Embryonic facial prominence (tissue), 1 donor: ENCODE results near the gene RFTN1.

Experiments
- DNase-seq: peaks from one replicate; pipeline ENCODE4 v3.0.0-alpha.2; 2016; ENCODE audit errors: extremely low spot score

RFTN1 gene

GRCh38 chr3:16487511-16488175, 25.9 kb downstream of the RFTN1 start:
- no peak for DNase-seq

- DNase-seq, result no peak
These were observed 26.5 kb downstream of the RFTN1 start for GRCh38 chr3:16486951-16487480.

GRCh38 chr3:16486201-16486600, 27.3 kb downstream of the RFTN1 start:
- no peak for DNase-seq

- no peak for DNase-seq
These were observed 28.0 kb downstream of the RFTN1 start for GRCh38 chr3:16485395-16485992.

GRCh38 chr3:16484984-16485383, 28.5 kb downstream of the RFTN1 start:
- no peak for DNase-seq

GRCh38 chr3:16484216-16484615, 29.3 kb downstream of the RFTN1 start:
- no peak for DNase-seq

- DNase-seq, result no peak
These were observed 30.5 kb downstream of the RFTN1 start for GRCh38 chr3:16482770-16483531.

GRCh38 chr3:16482194-16482769, 31.2 kb downstream of the RFTN1 start:
- no peak for DNase-seq

GRCh38 chr3:16481546-16481897, 32.0 kb downstream of the RFTN1 start:
- no peak for DNase-seq

- no peak for DNase-seq
These were observed 32.5 kb downstream of the RFTN1 start for GRCh38 chr3:16480861-16481545.

GRCh38 chr3:16478516-16478915, 35.0 kb downstream of the RFTN1 start:
- no peak for DNase-seq

- no peak for DNase-seq
These were observed 36.0 kb downstream of the RFTN1 start for GRCh38 chr3:16477521-16477920.

GRCh38 chr3:16477056-16477455, 36.4 kb downstream of the RFTN1 start:
- no peak for DNase-seq

- peak; percentile 31 for DNase-seq
These were observed 36.9 kb downstream of the RFTN1 start for GRCh38 chr3:16476636-16477035.

- DNase-seq, result no peak
These were observed 37.7 kb downstream of the RFTN1 start for GRCh38 chr3:16475766-16476165.

GRCh38 chr3:16474920-16475319, 38.6 kb downstream of the RFTN1 start:
- DNase-seq, result no peak

GRCh38 chr3:16474216-16474615, 39.3 kb downstream of the RFTN1 start:
- DNase-seq, result no peak

GRCh38 chr3:16472593-16472992, 40.9 kb downstream of the RFTN1 start:
- no peak for DNase-seq

- no peak for DNase-seq
These were observed 41.6 kb downstream of the RFTN1 start for GRCh38 chr3:16471897-16472296.

- no peak for DNase-seq
These were observed 42.9 kb downstream of the RFTN1 start for GRCh38 chr3:16470590-16470989.

GRCh38 chr3:16468336-16469098, 45.0 kb downstream of the RFTN1 start:
- DNase-seq, result no peak
